GM23338 (cell line): ENCODE data around the gene GRID2. TPM values are rescaled to one million over a fixed set of nuclear protein-coding genes. Genes with fewer than 3 reads are reported as not detected.

Source experiments
- ATAC-seq: fragments of 200-7000 bp; cut with Tn5 transposase; 3 replicates; pipeline ENCODE4 v1.9.1; 2020
- DNase-seq: peaks from one replicate; pipeline ENCODE4 v3.0.0-alpha.2; 2015; ENCODE audit warnings: low spot score
- H2AFZ ChIP-seq: fragments of 200-600 bp; sonication (generic); 2 replicates; pipeline ENCODE4 v1.8.0; 2016; ENCODE audit warnings: antibody characterized with exemption, mild to moderate bottlenecking, moderate library complexity
- H3F3A ChIP-seq: fragments of 200-600 bp; sonication (generic); replicated peaks from 2 replicates; pipeline ENCODE4 v1.8.0; 2017; ENCODE audit warnings: antibody characterized with exemption, mixed run types, low read depth
- H3K27ac ChIP-seq: fragments of 200-600 bp; sonication (generic); 2 replicates; pipeline ENCODE4 v1.6.1; 2016; ENCODE audit warnings: low read depth
- H3K27me3 ChIP-seq: fragments of 200-600 bp; sonication (generic); 2 replicates; pipeline ENCODE4 v1.8.0; 2016; ENCODE audit warnings: mild to moderate bottlenecking, mixed run types, moderate library complexity; ENCODE audit not compliant: insufficient read depth
- H3K36me3 ChIP-seq: fragments of 200-600 bp; sonication (generic); 2 replicates; pipeline ENCODE4 v1.8.0; 2016; ENCODE audit warnings: mild to moderate bottlenecking; ENCODE audit not compliant: insufficient read depth
- H3K4me1 ChIP-seq: fragments of 200-600 bp; sonication (generic); 2 replicates; pipeline ENCODE4 v1.8.0; 2016; ENCODE audit warnings: mild to moderate bottlenecking, moderate library complexity; ENCODE audit not compliant: insufficient read depth
- H3K4me2 ChIP-seq: fragments of 200-600 bp; sonication (generic); 2 replicates; pipeline ENCODE4 v1.7.1; 2017; ENCODE audit warnings: mixed run types
- H3K4me3 ChIP-seq: fragments of 200-600 bp; sonication (generic); 2 replicates; pipeline ENCODE4 v1.6.1; 2016; ENCODE audit warnings: mixed run types
- H3K79me2 ChIP-seq: fragments of 200-600 bp; sonication (generic); replicated peaks from 2 replicates; pipeline ENCODE4 v1.8.0; 2017; ENCODE audit warnings: mild to moderate bottlenecking; ENCODE audit not compliant: insufficient read depth
- H3K9me2 ChIP-seq: fragments of 200-600 bp; sonication (generic); 2 replicates; pipeline ENCODE4 v1.8.0; 2017; ENCODE audit not compliant: insufficient read depth
- H4K20me1 ChIP-seq: fragments of 200-600 bp; sonication (generic); replicated peaks from 2 replicates; pipeline ENCODE4 v1.8.0; 2017; ENCODE audit warnings: mild to moderate bottlenecking; ENCODE audit not compliant: insufficient read depth
- H3K27ac Mint-ChIP-seq: 2 replicates; pipeline ENCODE4 v1.8.0; 2020; ENCODE audit warnings: inconsistent platforms, mild to moderate bottlenecking, moderate library complexity, mixed read lengths
- H3K27me3 Mint-ChIP-seq: 3 replicates; pipeline ENCODE4 v1.8.0; 2022; ENCODE audit warnings: low read depth, mild to moderate bottlenecking, moderate library complexity, mixed read lengths, inconsistent platforms; ENCODE audit not compliant: insufficient read depth, poor library complexity
- H3K36me3 Mint-ChIP-seq: 3 replicates; pipeline ENCODE4 v1.8.0; 2021; ENCODE audit warnings: low read depth, mild to moderate bottlenecking, inconsistent platforms, moderate library complexity, mixed read lengths
- H3K4me1 Mint-ChIP-seq: 3 replicates; pipeline ENCODE4 v1.8.0; 2020; ENCODE audit warnings: mild to moderate bottlenecking, inconsistent platforms, mixed read lengths
- H3K4me3 Mint-ChIP-seq: 3 replicates; pipeline ENCODE4 v1.8.0; 2021; ENCODE audit warnings: moderate library complexity, mild to moderate bottlenecking, inconsistent platforms, mixed read lengths
- H3K9me3 Mint-ChIP-seq: 3 replicates; pipeline ENCODE4 v1.8.0; 2020; ENCODE audit warnings: moderate library complexity, mild to moderate bottlenecking, inconsistent platforms, mixed read lengths
- CREB1 ChIP-seq: fragments of 250-450 bp; sonication (Bioruptor Pico); IDR thresholded peaks from 2 replicates; pipeline ENCODE4 v1.5.0; 2020; ENCODE audit warnings: low read depth, mild to moderate bottlenecking, moderate library complexity
- EZH2 ChIP-seq: fragments of 200-600 bp; sonication (generic); IDR thresholded peaks from one replicate; pipeline ENCODE4 v1.8.0; 2017; ENCODE audit warnings: antibody characterized with exemption, mild to moderate bottlenecking, low read depth; ENCODE audit not compliant: unreplicated experiment
- EZH2phosphoT487 ChIP-seq: fragments of 200-600 bp; sonication (generic); IDR thresholded peaks from one replicate; pipeline ENCODE4 v1.8.1; 2018; ENCODE audit warnings: antibody characterized with exemption; ENCODE audit not compliant: unreplicated experiment
- JUNB ChIP-seq: IDR thresholded peaks from one replicate; pipeline ENCODE4 v1.6.1; 2016; ENCODE audit warnings: antibody characterized with exemption; ENCODE audit not compliant: unreplicated experiment
- POLR2AphosphoS5 ChIP-seq: IDR thresholded peaks from 2 replicates; pipeline ENCODE4 v1.6.1; 2016; ENCODE audit warnings: antibody characterized with exemption, low read depth
- STAT1 ChIP-seq: IDR thresholded peaks from one replicate; pipeline ENCODE4 v1.6.1; 2016; ENCODE audit warnings: antibody characterized with exemption; ENCODE audit not compliant: unreplicated experiment
- polyA plus RNA-seq: library from polyadenylated mRNA; unstranded; fragments of >200 nt; fragmentation: Nextera tagmentation; extraction: Ambion mirVana; gene quantifications from 2 replicates; pipeline ENCODE4 v1.2.1, GENCODE V29; 2016
- total RNA-seq: library from RNA; depleted of rRNA; stranded (reverse); fragments of >200 nt; shearing (Covaris generic); gene quantifications from 2 replicates; pipeline ENCODE4 v1.2.3, GENCODE V29; 2014
- TF ChIP-seq, protein P1 (sequence below): IDR thresholded peaks from 2 replicates; pipeline ENCODE4 v1.6.1; 2016; ENCODE audit warnings: antibody characterized with exemption
- TF ChIP-seq, protein P2 (sequence below): fragments of 250-450 bp; sonication (Bioruptor Pico); IDR thresholded peaks from 2 replicates; pipeline ENCODE4 v1.5.0; 2020; ENCODE audit warnings: mild to moderate bottlenecking, moderate library complexity

GRID2 gene
- total and polyA plus RNA-seq, 2 experiments from 2014 or later = 19.9 to 65.4 TPM

GRCh38 chr4:93416344-93417128 is 1112.8 kb downstream of the GRID2 start (continued):
- TF ChIP-seq, protein P1, sequence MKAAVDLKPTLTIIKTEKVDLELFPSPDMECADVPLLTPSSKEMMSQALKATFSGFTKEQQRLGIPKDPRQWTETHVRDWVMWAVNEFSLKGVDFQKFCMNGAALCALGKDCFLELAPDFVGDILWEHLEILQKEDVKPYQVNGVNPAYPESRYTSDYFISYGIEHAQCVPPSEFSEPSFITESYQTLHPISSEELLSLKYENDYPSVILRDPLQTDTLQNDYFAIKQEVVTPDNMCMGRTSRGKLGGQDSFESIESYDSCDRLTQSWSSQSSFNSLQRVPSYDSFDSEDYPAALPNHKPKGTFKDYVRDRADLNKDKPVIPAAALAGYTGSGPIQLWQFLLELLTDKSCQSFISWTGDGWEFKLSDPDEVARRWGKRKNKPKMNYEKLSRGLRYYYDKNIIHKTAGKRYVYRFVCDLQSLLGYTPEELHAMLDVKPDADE = no peak
- TF ChIP-seq POLR2AphosphoS5 (no peak), EZH2phosphoT487 (no peak), JUNB (no peak), CREB1 (CRISPR knock-in tag) (no peak)
- TF ChIP-seq, protein P2, sequence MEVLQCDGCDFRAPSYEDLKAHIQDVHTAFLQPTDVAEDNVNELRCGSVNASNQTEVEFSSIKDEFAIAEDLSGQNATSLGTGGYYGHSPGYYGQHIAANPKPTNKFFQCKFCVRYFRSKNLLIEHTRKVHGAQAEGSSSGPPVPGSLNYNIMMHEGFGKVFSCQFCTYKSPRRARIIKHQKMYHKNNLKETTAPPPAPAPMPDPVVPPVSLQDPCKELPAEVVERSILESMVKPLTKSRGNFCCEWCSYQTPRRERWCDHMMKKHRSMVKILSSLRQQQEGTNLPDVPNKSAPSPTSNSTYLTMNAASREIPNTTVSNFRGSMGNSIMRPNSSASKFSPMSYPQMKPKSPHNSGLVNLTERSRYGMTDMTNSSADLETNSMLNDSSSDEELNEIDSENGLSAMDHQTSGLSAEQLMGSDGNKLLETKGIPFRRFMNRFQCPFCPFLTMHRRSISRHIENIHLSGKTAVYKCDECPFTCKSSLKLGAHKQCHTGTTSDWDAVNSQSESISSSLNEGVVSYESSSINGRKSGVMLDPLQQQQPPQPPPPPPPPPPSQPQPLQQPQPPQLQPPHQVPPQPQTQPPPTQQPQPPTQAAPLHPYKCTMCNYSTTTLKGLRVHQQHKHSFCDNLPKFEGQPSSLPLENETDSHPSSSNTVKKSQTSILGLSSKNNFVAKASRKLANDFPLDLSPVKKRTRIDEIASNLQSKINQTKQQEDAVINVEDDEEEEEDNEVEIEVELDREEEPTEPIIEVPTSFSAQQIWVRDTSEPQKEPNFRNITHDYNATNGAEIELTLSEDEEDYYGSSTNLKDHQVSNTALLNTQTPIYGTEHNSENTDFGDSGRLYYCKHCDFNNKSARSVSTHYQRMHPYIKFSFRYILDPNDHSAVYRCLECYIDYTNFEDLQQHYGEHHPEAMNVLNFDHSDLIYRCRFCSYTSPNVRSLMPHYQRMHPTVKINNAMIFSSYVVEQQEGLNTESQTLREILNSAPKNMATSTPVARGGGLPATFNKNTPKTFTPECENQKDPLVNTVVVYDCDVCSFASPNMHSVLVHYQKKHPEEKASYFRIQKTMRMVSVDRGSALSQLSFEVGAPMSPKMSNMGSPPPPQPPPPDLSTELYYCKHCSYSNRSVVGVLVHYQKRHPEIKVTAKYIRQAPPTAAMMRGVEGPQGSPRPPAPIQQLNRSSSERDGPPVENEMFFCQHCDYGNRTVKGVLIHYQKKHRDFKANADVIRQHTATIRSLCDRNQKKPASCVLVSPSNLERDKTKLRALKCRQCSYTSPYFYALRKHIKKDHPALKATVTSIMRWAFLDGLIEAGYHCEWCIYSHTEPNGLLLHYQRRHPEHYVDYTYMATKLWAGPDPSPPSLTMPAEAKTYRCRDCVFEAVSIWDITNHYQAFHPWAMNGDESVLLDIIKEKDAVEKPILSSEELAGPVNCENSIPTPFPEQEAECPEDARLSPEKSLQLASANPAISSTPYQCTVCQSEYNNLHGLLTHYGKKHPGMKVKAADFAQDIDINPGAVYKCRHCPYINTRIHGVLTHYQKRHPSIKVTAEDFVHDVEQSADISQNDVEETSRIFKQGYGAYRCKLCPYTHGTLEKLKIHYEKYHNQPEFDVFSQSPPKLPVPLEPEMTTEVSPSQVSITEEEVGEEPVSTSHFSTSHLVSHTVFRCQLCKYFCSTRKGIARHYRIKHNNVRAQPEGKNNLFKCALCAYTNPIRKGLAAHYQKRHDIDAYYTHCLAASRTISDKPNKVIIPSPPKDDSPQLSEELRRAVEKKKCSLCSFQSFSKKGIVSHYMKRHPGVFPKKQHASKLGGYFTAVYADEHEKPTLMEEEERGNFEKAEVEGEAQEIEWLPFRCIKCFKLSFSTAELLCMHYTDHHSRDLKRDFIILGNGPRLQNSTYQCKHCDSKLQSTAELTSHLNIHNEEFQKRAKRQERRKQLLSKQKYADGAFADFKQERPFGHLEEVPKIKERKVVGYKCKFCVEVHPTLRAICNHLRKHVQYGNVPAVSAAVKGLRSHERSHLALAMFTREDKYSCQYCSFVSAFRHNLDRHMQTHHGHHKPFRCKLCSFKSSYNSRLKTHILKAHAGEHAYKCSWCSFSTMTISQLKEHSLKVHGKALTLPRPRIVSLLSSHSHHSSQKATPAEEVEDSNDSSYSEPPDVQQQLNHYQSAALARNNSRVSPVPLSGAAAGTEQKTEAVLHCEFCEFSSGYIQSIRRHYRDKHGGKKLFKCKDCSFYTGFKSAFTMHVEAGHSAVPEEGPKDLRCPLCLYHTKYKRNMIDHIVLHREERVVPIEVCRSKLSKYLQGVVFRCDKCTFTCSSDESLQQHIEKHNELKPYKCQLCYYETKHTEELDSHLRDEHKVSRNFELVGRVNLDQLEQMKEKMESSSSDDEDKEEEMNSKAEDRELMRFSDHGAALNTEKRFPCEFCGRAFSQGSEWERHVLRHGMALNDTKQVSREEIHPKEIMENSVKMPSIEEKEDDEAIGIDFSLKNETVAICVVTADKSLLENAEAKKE (CRISPR knock-in tag) = no peak

DNA sequence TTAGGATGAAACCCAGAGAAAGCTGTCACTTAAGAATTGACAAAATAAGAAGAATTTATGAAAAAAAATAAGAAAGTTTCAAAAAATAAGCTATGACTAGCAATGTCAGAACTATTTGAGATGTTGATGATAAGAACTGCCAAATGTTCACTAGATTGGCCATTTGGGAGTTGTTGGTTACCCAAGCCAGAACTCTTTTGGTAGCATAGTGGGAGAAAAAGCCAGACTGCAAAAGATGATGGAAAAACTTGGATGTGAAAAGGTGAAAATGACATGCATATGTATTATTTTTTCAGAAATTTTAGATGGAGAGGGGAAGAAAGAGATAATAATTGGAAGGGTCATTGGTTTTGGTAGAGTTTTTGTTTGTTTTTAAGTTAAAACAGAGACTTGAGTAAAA is 1127.6 kb downstream of the GRID2 start:
- no peaks in the 10 kb centered on the region for H3K27me3 ChIP-seq
- no peak overlapping the region for H3K27ac ChIP-seq
- H3F3A ChIP-seq = no peaks in the 10 kb centered on the region
- H3K4me2 ChIP-seq = no peak overlapping the region
- no peaks in the 10 kb centered on the region for H3K9me3 Mint-ChIP-seq
- no peaks in the 10 kb centered on the region for H4K20me1 ChIP-seq
- DNase-seq = no peak
- no peaks in the 10 kb centered on the region for H3K4me1 ChIP-seq
- no peak overlapping the region for H3K27ac Mint-ChIP-seq
- H3K36me3 ChIP-seq = no peaks in the 10 kb centered on the region
- no peaks in the 10 kb centered on the region for H3K4me1 Mint-ChIP-seq
- no peaks in the 10 kb centered on the region for H3K9me2 ChIP-seq
- no peak for ATAC-seq
- no peak overlapping the region for H3K4me3 Mint-ChIP-seq
- no peak overlapping the region for H3K4me3 ChIP-seq
- H3K79me2 ChIP-seq = no peaks in the 10 kb centered on the region
- H2AFZ ChIP-seq = no peak overlapping the region
- no peaks in the 10 kb centered on the region for H3K36me3 Mint-ChIP-seq
- H3K27me3 Mint-ChIP-seq = no peaks in the 10 kb centered on the region
- TF ChIP-seq POLR2AphosphoS5 (no peak), EZH2phosphoT487 (no peak), STAT1 (no peak), EZH2 (no peak)
- TF ChIP-seq, protein P2 (CRISPR knock-in tag) = no peak
